IgD-negative memory B cell (primary cell): Measurements from ENCODE around the gene CCL3. TPM values are rescaled to one million over a fixed set of nuclear protein-coding genes. Genes with fewer than 3 reads are reported as not detected.
"Not testable (repeated sequence)": the region's sequence is repeated elsewhere in the genome, so short reads cannot be mapped to it uniquely, and the experiment has no call there.

Experiments
- H3K27ac Mint-ChIP-seq, 3 donors: one replicate each; pipeline ENCODE4 v1.8.0; 2020 to 2022; ENCODE audit warnings: mild to moderate bottlenecking in 3 of 3, mixed read lengths in 3 of 3, moderate library complexity in 1 of 3
- H3K27me3 Mint-ChIP-seq: one replicate; pipeline ENCODE4 v1.8.0; 2021; ENCODE audit warnings: mixed read lengths
- H3K36me3 Mint-ChIP-seq: one replicate; pipeline ENCODE4 v1.8.0; 2020; ENCODE audit warnings: mild to moderate bottlenecking, mixed read lengths
- H3K4me1 Mint-ChIP-seq, 3 donors: one replicate each; pipeline ENCODE4 v1.8.0; 2020 to 2022; ENCODE audit warnings: mixed read lengths in 3 of 3, mild to moderate bottlenecking in 1 of 3
- H3K4me3 Mint-ChIP-seq, 4 donors: one replicate each; pipeline ENCODE4 v1.8.0; 2020 to 2022; ENCODE audit warnings: mild to moderate bottlenecking in 4 of 4, mixed read lengths in 4 of 4, moderate library complexity in 3 of 4
- H3K9me3 Mint-ChIP-seq, 3 donors: one replicate each; pipeline ENCODE4 v1.8.0; 2020 to 2021; ENCODE audit warnings: mixed read lengths in 3 of 3, mild to moderate bottlenecking in 1 of 3
- polyA plus RNA-seq: library from polyadenylated mRNA; unstranded; fragments of 300-500 nt; fragmentation: Illumina TruSeq; gene quantifications from one replicate; pipeline ENCODE4 v1.2.3, GENCODE V29; 2021

Gene CCL3
- polyA plus RNA-seq, 1 donor from 2014 or later, result 1.2 TPM

DNA sequence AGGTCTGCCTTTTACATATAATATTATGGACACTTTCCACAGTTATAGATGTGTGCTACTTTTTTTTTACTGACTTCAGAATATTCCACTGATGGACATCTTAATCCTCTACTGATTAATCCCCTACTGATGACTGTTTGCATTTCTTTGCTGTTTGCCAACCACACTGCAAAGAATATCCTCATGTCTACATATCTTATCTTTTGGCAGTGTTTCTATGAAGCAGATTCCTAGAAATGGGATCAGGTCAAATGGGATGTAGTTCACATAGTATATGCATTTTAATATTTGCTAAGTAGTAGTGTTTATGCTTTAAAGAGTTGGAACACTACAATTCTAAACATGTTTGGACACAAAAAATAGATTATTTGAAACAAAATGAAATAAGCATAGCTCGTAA is 3.2 kb downstream of the CCL3 start:
- Mint-ChIP-seq H3K4me1 (peaks cover 30 to 44% (median 40%) of the 10 kb centered on the region in 3 donors), H3K27me3 (peaks cover 11% of the 10 kb centered on the region), H3K4me3 (no peak overlapping the region), H3K36me3 (no peaks in the 10 kb centered on the region), H3K27ac (no peak overlapping the region), H3K9me3 (no peaks in the 10 kb centered on the region)

GRCh38 chr17:36085765-36086164 is 4.2 kb downstream of the CCL3 start:
- H3K4me1 Mint-ChIP-seq, result peaks cover 26 to 41% (median 34%) of the 10 kb centered on the region in 3 donors
- H3K4me3 Mint-ChIP-seq, result peak overlapping the region in 1 of 4 donors; percentile 12
- no peaks in the 10 kb centered on the region for H3K36me3 Mint-ChIP-seq
- H3K27ac Mint-ChIP-seq, result no peak overlapping the region
- peaks cover 7% of the 10 kb centered on the region for H3K27me3 Mint-ChIP-seq
- H3K9me3 Mint-ChIP-seq, result no peaks in the 10 kb centered on the region

DNA sequence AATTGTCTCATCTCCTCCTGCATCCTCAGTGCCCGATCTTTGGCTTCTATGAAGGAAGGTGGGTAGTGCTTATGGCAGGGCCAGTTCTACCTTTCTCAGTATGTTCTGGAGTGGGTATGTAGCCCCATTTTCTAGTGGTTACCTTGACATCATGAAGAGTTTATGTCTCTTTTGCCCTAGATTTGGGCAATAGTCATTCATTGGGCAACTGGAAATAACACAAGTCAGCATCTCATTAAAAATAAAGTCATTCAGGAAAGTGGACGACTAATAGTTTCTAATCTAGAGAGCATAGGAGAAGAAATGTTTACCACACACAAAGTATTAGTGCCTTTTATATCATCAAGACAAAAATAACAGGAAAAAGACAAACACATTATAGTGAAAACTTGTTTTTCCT is 6.3 kb downstream of the CCL3 start:
- not testable (repeated sequence) for H3K27me3 Mint-ChIP-seq, H3K27ac Mint-ChIP-seq, H3K9me3 Mint-ChIP-seq, H3K36me3 Mint-ChIP-seq, H3K4me3 Mint-ChIP-seq
- H3K4me1 Mint-ChIP-seq, result peaks cover 12 to 22% (median 15%) of the 10 kb centered on the region in 3 donors

- peak overlapping the region; percentile 34 to 94 (median 87) for H3K27ac Mint-ChIP-seq
- peak overlapping the region; percentile 13 to 93 (median 62) for H3K4me3 Mint-ChIP-seq
- H3K36me3 Mint-ChIP-seq, H3K9me3 Mint-ChIP-seq, H3K27me3 Mint-ChIP-seq: not testable (repeated sequence)
- peaks cover 12 to 19% (median 15%) of the 10 kb centered on the region in 3 donors for H3K4me1 Mint-ChIP-seq
Measured at GRCh38 chr17:36082482-36083120, 7.3 kb downstream of the CCL3 start.

- H3K27me3 Mint-ChIP-seq, H3K9me3 Mint-ChIP-seq, H3K36me3 Mint-ChIP-seq: not testable (repeated sequence)
- Mint-ChIP-seq H3K4me3 (peak overlapping the region; percentile 13 to 93 (median 62)), H3K27ac (peak overlapping the region; percentile 34 to 94 (median 87)), H3K4me1 (peaks cover 12 to 19% (median 15%) of the 10 kb centered on the region in 3 donors)
Measured at GRCh38 chr17:36081681-36082471, 8.1 kb downstream of the CCL3 start.

- Mint-ChIP-seq H3K27ac (no peak overlapping the region), H3K4me1 (peaks cover 0 to 6% (median 0%) of the 10 kb centered on the region in 3 donors), H3K27me3 (no peaks in the 10 kb centered on the region), H3K36me3 (peaks cover 1% of the 10 kb centered on the region), H3K4me3 (no peak overlapping the region), H3K9me3 (peaks cover 0 to 9% (median 4%) of the 10 kb centered on the region in 3 donors)
Measured at GRCh38 chr17:36074365-36074764, 15.6 kb downstream of the CCL3 start.

GRCh38 chr17:36072431-36073121 is 17.4 kb downstream of the CCL3 start:
- Mint-ChIP-seq H3K36me3 (peaks cover 1% of the 10 kb centered on the region), H3K4me3 (peak overlapping the region in 1 of 4 donors; percentile 7), H3K4me1 (peaks cover 0 to 6% (median 3%) of the 10 kb centered on the region in 3 donors), H3K27ac (no peak overlapping the region), H3K27me3 (no peaks in the 10 kb centered on the region), H3K9me3 (peaks cover 0 to 4% (median 0%) of the 10 kb centered on the region in 3 donors)

- peaks cover 0 to 6% (median 3%) of the 10 kb centered on the region in 3 donors for H3K4me1 Mint-ChIP-seq
- no peak overlapping the region for H3K27ac Mint-ChIP-seq
- peaks cover 1% of the 10 kb centered on the region for H3K36me3 Mint-ChIP-seq
- no peaks in the 10 kb centered on the region for H3K9me3 Mint-ChIP-seq
- no peaks in the 10 kb centered on the region for H3K27me3 Mint-ChIP-seq
- H3K4me3 Mint-ChIP-seq, result no peak overlapping the region
Measured at GRCh38 chr17:36071751-36072150, 18.2 kb downstream of the CCL3 start.

GRCh38 chr17:36070427-36070826 is 19.5 kb downstream of the CCL3 start:
- H3K4me1 Mint-ChIP-seq, result peaks cover 0 to 6% (median 3%) of the 10 kb centered on the region in 3 donors
- H3K4me3 Mint-ChIP-seq, result no peak overlapping the region
- H3K27me3 Mint-ChIP-seq, result no peaks in the 10 kb centered on the region
- H3K36me3 Mint-ChIP-seq, result peaks cover 1% of the 10 kb centered on the region
- H3K27ac Mint-ChIP-seq, result no peak overlapping the region
- H3K9me3 Mint-ChIP-seq, result no peaks in the 10 kb centered on the region

DNA sequence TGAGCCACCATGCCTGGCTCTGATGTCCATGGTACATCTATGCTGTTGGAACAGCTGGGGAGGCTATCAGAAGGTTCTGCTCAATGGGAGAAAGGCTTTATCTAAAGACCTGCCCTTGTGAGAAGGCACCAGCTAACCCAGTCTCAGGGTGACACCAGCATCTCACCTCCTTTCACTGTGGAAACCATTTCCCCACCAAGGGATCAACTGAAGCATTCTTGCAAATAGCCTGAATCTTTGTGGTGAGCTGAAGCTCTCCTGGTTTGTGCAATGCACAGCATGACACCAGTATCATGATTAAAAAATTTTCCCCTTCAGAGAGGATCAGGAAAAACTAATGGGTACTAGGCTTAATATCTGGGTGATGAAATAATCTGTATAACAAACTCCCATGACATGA is 20.8 kb downstream of the CCL3 start:
- Mint-ChIP-seq H3K36me3 (peaks cover 1% of the 10 kb centered on the region), H3K9me3 (no peaks in the 10 kb centered on the region), H3K4me3 (no peak overlapping the region), H3K27ac (peak overlapping the region in 1 of 3 donors; percentile 81), H3K27me3 (peaks cover 2% of the 10 kb centered on the region), H3K4me1 (peaks cover 0 to 6% (median 3%) of the 10 kb centered on the region in 3 donors)

- Mint-ChIP-seq H3K36me3 (peaks cover 1% of the 10 kb centered on the region), H3K9me3 (no peaks in the 10 kb centered on the region), H3K27me3 (peaks cover 2% of the 10 kb centered on the region), H3K4me1 (peaks cover 0 to 6% (median 3%) of the 10 kb centered on the region in 3 donors), H3K4me3 (no peak overlapping the region), H3K27ac (no peak overlapping the region)
Measured at GRCh38 chr17:36068524-36068923, 21.4 kb downstream of the CCL3 start.

GRCh38 chr17:36066365-36066985 is 23.5 kb downstream of the CCL3 start:
- H3K4me1 Mint-ChIP-seq, result peaks cover 0 to 3% (median 0%) of the 10 kb centered on the region in 3 donors
- H3K4me3 Mint-ChIP-seq, result no peak overlapping the region
- H3K27ac Mint-ChIP-seq, result no peak overlapping the region
- no peaks in the 10 kb centered on the region for H3K9me3 Mint-ChIP-seq
- H3K27me3 Mint-ChIP-seq, result peaks cover 4% of the 10 kb centered on the region
- H3K36me3 Mint-ChIP-seq, result peaks cover 1% of the 10 kb centered on the region

DNA sequence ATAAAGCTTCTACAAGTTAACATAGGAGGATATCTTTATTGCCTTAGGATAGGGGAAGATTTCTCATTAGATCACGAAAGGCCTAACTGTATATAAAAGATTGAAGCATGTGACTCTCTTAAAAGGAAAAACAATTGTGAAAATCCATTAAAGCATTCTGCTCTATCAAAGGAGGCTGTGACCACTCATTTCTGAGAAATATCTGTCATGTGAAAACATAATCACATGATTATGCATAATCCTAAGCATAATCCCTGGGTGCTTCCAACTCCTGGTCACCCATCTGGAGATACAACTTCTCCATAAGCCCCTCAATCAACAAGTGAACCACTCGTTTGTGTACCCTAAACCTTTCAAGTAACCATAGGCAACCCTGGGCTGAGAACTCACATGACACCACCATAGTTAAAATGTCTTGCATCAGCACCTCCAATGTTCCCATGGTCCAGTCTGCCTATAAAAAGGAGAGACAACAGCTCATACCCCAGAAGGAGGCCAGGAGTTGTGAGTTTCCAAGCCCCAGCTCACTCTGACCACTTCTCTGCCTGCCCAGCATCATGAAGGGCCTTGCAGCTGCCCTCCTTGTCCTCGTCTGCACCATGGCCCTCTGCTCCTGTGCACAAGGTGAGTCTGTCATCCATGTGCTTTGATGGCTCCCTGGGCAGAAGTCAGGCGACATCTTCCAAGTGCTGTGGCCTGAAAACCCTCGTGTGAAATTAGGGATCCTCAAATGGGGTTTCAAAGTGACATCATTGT is 26.0 kb downstream of the CCL3 start, which contains the start of gene CCL18:
Gene CCL18 (plus strand): TSS at position 487 of the 756 bp plus-strand sequence. CDS start 71 bp downstream, at position 558.
- Mint-ChIP-seq H3K9me3 (no peaks in the 10 kb centered on the region), H3K27ac (no peak within 1 kb of the TSS), H3K4me3 (no peak within 1 kb of the TSS), H3K27me3 (peaks cover 7% of the 10 kb centered on the region), H3K4me1 (peaks cover 0 to 3% (median 0%) of the 10 kb centered on the region in 3 donors), H3K36me3 (no peaks in the 10 kb centered on the region)

GRCh38 chr17:36060816-36061215 is 29.1 kb downstream of the CCL3 start:
- H3K36me3 Mint-ChIP-seq, result no peaks in the 10 kb centered on the region
- H3K4me1 Mint-ChIP-seq, result no peaks in the 10 kb centered on the region
- H3K27me3 Mint-ChIP-seq, result peaks cover 11% of the 10 kb centered on the region
- no peaks in the 10 kb centered on the region for H3K9me3 Mint-ChIP-seq
- no peak overlapping the region for H3K4me3 Mint-ChIP-seq
- no peak overlapping the region for H3K27ac Mint-ChIP-seq
